ENCODE data around the gene TBC1D1. TPM values are rescaled to one million over a fixed set of nuclear protein-coding genes. Genes with fewer than 3 reads are reported as not detected.

The TBC1D1 gene
- polyA plus RNA-seq, 1 donor (not counting 4 experiments of a cell fraction or from before 2014, with no cell fraction given) = 32.5 TPM

- FAIRE-seq (no peak), DNase-seq (ENCODE audit: low read depth, low spot score) (no peak)
- Histone ChIP-seq H3K4me1 (ENCODE audit: control insufficient read depth, extremely low read depth, insufficient read depth, low read length) (no peaks in the 10 kb centered on the region), H2AFZ (ENCODE audit: control insufficient read depth, low read length) (no peak overlapping the region), H3K4me3 (ENCODE audit: control insufficient read depth in 2 of 3, extremely low read depth in 1 of 3, insufficient read depth in 2 of 3, low read depth in 1 of 3, low read length in 3 of 3) (no peak overlapping the region), H3K36me3 (ENCODE audit: control insufficient read depth in 2 of 2, extremely low read depth in 1 of 2, insufficient read depth in 2 of 2, low read length in 2 of 2) (peaks cover 1 to 14% of the 10 kb centered on the region in 2 experiments), H3K27me3 (ENCODE audit: control insufficient read depth, extremely low read depth, insufficient read depth, low read length) (no peaks in the 10 kb centered on the region), H3K9me3 (ENCODE audit: control insufficient read depth, low read depth, low read length) (no peaks in the 10 kb centered on the region), H3K9ac (ENCODE audit: control insufficient read depth, extremely low read depth, insufficient read depth, low read length) (no peak overlapping the region), H3K4me2 (ENCODE audit: control insufficient read depth, extremely low read depth, insufficient read depth, low read depth, low read length) (no peak overlapping the region), H3K27ac (ENCODE audit: control insufficient read depth, insufficient read depth, low read length) (no peak overlapping the region), H3K79me2 (ENCODE audit: control insufficient read depth, insufficient read depth, low read length) (no peaks in the 10 kb centered on the region), H3K9me1 (ENCODE audit: control insufficient read depth, extremely low read depth, insufficient read depth, low read length) (no peaks in the 10 kb centered on the region), H4K20me1 (ENCODE audit: control insufficient read depth, extremely low read depth, insufficient read depth, low read length) (no peaks in the 10 kb centered on the region)
- no peak for TF ChIP-seq CTCF (optimal IDR thresholded peaks at IDR 0.05 in 1 of 3, IDR thresholded peaks at IDR 0.05 in 1 of 3, conservative IDR thresholded peaks at IDR 0.05 in 1 of 3; ENCODE audit: extremely low read depth in 1 of 3, insufficient read depth in 2 of 3, low read length in 3 of 3)
- TF ChIP-seq EZH2 (IDR thresholded peaks at IDR 0.05; ENCODE audit: low read length) = no peak
- dilution Hi-C loops (cut with MboI; ENCODE audit: extremely low pct_ligation_motif_present, low sequenced_read_pairs) = no loop called here
Observed at GRCh38 chr4:38056011-38056685, 165.3 kb downstream of the TBC1D1 start.

- Histone ChIP-seq H3K27me3 (ENCODE audit: control insufficient read depth, extremely low read depth, insufficient read depth, low read length) (no peaks in the 10 kb centered on the region), H3K27ac (ENCODE audit: control insufficient read depth, insufficient read depth, low read length) (no peak overlapping the region), H3K79me2 (ENCODE audit: control insufficient read depth, insufficient read depth, low read length) (no peaks in the 10 kb centered on the region), H3K9me1 (ENCODE audit: control insufficient read depth, extremely low read depth, insufficient read depth, low read length) (no peaks in the 10 kb centered on the region), H3K9ac (ENCODE audit: control insufficient read depth, extremely low read depth, insufficient read depth, low read length) (no peak overlapping the region), H3K4me2 (ENCODE audit: control insufficient read depth, extremely low read depth, insufficient read depth, low read depth, low read length) (no peak overlapping the region), H4K20me1 (ENCODE audit: control insufficient read depth, extremely low read depth, insufficient read depth, low read length) (no peaks in the 10 kb centered on the region), H3K4me1 (ENCODE audit: control insufficient read depth, extremely low read depth, insufficient read depth, low read length) (no peaks in the 10 kb centered on the region), H3K9me3 (ENCODE audit: control insufficient read depth, low read depth, low read length) (no peaks in the 10 kb centered on the region), H2AFZ (ENCODE audit: control insufficient read depth, low read length) (no peak overlapping the region), H3K4me3 (ENCODE audit: control insufficient read depth in 2 of 3, extremely low read depth in 1 of 3, insufficient read depth in 2 of 3, low read depth in 1 of 3, low read length in 3 of 3) (no peak overlapping the region), H3K36me3 (ENCODE audit: control insufficient read depth in 2 of 2, extremely low read depth in 1 of 2, insufficient read depth in 2 of 2, low read length in 2 of 2) (peaks cover 1 to 14% of the 10 kb centered on the region in 2 experiments)
- TF ChIP-seq CTCF (optimal IDR thresholded peaks at IDR 0.05 in 1 of 3, IDR thresholded peaks at IDR 0.05 in 1 of 3, conservative IDR thresholded peaks at IDR 0.05 in 1 of 3; ENCODE audit: extremely low read depth in 1 of 3, insufficient read depth in 2 of 3, low read length in 3 of 3) = no peak
- no peak for TF ChIP-seq EZH2 (IDR thresholded peaks at IDR 0.05; ENCODE audit: low read length)
- DNase-seq (ENCODE audit: low read depth, low spot score) (no peak), FAIRE-seq (no peak)
- dilution Hi-C loops (cut with MboI; ENCODE audit: extremely low pct_ligation_motif_present, low sequenced_read_pairs) = no loop called here
Observed at GRCh38 chr4:38058151-38058550, 167.3 kb downstream of the TBC1D1 start.

Data from keratinocyte (primary cell).